NB4 (cell line): ENCODE results near the gene CAMKK1.
A peak's percentile ranks its signal among the peaks of the same experiment; 100 is the strongest.

Experiments used
- DNase-seq: peaks from one replicate; pipeline ENCODE4 v3.0.0; 2010; ENCODE audit warnings: low read depth
- H3K4me3 ChIP-seq: one replicate; pipeline ENCODE4 v1.5.1; 2011; ENCODE audit warnings: mild to moderate bottlenecking, low read depth, low read length, moderate library complexity
- MAX ChIP-seq: IDR thresholded peaks from 2 replicates; pipeline ENCODE4 v1.6.1; 2011; ENCODE audit warnings: low read depth, low read length
- MYC ChIP-seq: IDR thresholded peaks from 2 replicates; pipeline ENCODE4 v1.6.1; 2011; ENCODE audit warnings: low read depth, low read length
- POLR2A ChIP-seq: IDR thresholded peaks from 2 replicates; pipeline ENCODE4 v1.6.1; 2011; ENCODE audit warnings: mild to moderate bottlenecking; ENCODE audit not compliant: insufficient read length; ENCODE audit errors: extremely low read depth
- TF ChIP-seq, protein P1 (sequence below): IDR thresholded peaks from one replicate; pipeline ENCODE4 v1.5.1; 2012; ENCODE audit warnings: low read depth, low read length

Gene CAMKK1

GRCh38 chr17:3896968-3897235 is 4.0 kb upstream of the CAMKK1 start:
- TF ChIP-seq MAX (no peak), MYC (no peak), POLR2A (no peak)
- TF ChIP-seq, protein P1, sequence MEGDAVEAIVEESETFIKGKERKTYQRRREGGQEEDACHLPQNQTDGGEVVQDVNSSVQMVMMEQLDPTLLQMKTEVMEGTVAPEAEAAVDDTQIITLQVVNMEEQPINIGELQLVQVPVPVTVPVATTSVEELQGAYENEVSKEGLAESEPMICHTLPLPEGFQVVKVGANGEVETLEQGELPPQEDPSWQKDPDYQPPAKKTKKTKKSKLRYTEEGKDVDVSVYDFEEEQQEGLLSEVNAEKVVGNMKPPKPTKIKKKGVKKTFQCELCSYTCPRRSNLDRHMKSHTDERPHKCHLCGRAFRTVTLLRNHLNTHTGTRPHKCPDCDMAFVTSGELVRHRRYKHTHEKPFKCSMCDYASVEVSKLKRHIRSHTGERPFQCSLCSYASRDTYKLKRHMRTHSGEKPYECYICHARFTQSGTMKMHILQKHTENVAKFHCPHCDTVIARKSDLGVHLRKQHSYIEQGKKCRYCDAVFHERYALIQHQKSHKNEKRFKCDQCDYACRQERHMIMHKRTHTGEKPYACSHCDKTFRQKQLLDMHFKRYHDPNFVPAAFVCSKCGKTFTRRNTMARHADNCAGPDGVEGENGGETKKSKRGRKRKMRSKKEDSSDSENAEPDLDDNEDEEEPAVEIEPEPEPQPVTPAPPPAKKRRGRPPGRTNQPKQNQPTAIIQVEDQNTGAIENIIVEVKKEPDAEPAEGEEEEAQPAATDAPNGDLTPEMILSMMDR: no peak
- no peak overlapping the region for H3K4me3 ChIP-seq
- no peak for DNase-seq

DNA sequence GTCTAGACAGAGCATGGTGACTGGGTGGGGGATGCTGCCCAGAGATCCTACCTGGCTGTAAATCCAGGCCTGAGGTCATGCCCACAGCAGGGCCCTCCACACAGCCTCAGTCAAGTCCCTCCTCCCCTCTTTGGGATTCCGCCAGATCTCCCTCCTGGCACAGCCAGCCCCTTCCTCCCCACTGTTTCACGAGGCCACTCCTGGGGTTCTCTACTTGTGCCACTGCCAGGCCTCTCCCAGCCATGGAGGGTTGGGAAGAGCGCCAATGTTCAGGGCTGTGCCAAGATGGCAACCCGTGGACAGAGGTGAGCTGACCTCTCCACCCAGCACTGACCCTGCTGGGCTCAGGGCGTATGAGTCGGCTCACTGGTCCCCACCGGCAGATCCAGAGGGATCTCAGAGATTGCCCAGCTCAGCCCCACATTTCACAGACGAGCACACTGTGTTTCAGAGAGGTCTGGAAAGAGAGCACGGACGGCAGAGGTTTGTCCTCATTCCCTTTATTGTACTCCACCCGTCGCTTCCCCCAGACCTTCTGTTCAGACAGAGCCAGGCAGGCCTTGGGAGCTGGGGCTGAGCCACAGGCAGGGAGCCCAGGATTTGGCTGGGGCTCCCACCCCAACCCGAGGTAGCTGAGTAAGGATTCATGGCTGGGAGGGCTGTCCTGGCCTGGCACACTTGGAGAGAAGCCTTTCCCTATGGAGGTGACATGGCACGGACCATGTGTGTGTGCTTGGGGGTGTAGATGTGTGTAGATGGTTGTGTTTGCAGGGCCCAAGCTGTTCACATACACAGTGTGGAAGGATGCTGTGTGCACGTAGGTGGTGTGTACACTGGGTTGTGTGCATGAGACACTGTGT is 3.5 kb upstream of the CAMKK1 start:
- DNase-seq: no peak
- H3K4me3 ChIP-seq: no peak overlapping the region
- TF ChIP-seq POLR2A (no peak), MAX (no peak), MYC (no peak)
- TF ChIP-seq, protein P1: no peak

DNA sequence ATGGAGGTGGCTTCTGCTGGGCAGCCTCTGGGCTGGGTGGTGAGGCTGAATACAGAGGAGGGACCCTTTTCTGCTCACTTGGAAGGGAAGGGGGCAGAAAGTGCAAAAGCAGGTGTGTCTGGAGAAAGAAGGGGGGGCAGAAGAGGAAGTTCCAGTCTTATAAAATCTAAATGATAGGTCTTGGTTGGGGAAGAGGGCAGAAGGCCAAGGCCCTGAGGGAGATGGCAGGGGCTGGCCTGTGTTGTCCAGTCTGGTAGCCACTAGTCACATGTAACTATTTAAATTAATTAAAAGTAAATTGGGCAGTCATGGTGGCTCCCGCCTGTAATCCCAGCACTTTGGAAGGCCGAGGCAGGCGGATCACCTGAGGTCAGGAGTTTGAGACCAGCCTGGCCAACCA is 2.5 kb upstream of the CAMKK1 start:
- TF ChIP-seq MAX (no peak), POLR2A (no peak), MYC (no peak)
- TF ChIP-seq, protein P1: no peak
- no peak for DNase-seq

DNA sequence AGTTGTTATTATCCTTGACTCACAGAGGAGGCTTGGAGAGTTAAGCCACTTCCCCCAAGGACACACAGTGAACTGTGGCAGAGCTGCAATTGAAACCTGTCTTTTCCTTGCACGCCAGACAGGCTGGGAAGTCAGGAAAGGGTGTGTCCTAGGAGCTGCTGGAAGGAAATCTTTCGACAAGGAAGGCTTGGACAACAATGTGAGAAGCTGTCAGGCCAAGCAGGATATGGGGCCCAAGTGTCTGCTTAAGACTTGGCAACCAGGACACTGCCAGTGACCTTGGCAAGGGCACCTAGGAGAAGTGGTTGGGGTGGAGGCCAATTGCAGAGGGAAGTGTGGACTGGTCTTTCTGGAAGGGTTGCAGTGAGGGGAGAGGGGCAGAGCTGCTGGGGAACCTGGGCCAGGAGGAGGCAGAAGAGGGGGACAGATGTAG is 2.1 kb upstream of the CAMKK1 start:
- no peak overlapping the region for H3K4me3 ChIP-seq
- peak; percentile 41 for DNase-seq
- no peak for TF ChIP-seq POLR2A
- no peak for TF ChIP-seq MYC
- TF ChIP-seq, protein P1: no peak
- no peak for TF ChIP-seq MAX

More for the DNA sequence above, 2.5 kb upstream of the CAMKK1 start:
- no peak overlapping the region for H3K4me3 ChIP-seq

DNA sequence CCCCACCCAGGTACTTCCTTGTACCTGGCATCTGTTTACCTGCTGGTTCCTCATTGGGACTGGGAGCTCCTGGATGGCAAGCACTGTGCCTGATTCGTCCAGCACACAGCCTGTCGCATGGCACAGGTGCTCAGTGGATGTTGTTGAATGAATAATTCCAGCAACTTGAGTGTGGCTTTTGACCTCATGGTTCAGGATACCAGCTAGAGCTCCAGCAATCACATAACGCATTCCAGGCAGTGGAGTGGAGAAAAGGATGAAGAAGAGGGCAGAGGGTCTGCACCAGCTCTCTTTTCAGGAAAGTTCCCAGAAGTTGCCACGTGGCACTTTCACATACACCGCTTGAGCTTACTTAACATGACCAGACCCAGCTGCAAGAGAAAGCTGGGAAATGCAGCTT is 1.3 kb upstream of the CAMKK1 start:
- DNase-seq: no peak
- H3K4me3 ChIP-seq: no peak overlapping the region
- TF ChIP-seq POLR2A (no peak), MAX (no peak), MYC (no peak)
- TF ChIP-seq, protein P1: no peak
